Colonic mucosa (tissue), 4 donors: Measurements from ENCODE around the gene KCNIP4. TPM values are rescaled to one million over a fixed set of nuclear protein-coding genes. Genes with fewer than 3 reads are reported as not detected.

Source experiments
- DNase-seq: peaks from one replicate; pipeline ENCODE4 v3.0.0-alpha.2; 2020
- H3K27ac ChIP-seq: fragments of 200-600 bp; one replicate; pipeline ENCODE4 v1.8.0; 2021
- H3K27me3 ChIP-seq: fragments of 200-600 bp; one replicate; pipeline ENCODE4 v1.8.0; 2021
- H3K36me3 ChIP-seq: fragments of 200-600 bp; one replicate; pipeline ENCODE4 v1.8.0; 2021
- H3K4me1 ChIP-seq: fragments of 200-600 bp; one replicate; pipeline ENCODE4 v1.8.0; 2021; ENCODE audit warnings: mild to moderate bottlenecking
- H3K4me3 ChIP-seq: fragments of 200-600 bp; one replicate; pipeline ENCODE4 v1.8.0; 2021
- H3K9ac ChIP-seq, 2 donors: one replicate each; pipeline ENCODE4 v1.7.0; 2013; ENCODE audit warnings: control low read depth in 2 of 2, low read depth in 2 of 2, low read length in 2 of 2
- H3K9me3 ChIP-seq: fragments of 200-600 bp; one replicate; pipeline ENCODE4 v1.8.0; 2021
- intact Hi-C: fragments of 100-400 bp; cut with DNase I; formaldehyde crosslinking; loops from one replicate; pipeline ENCODE4 v1.14.1; 2022
- total RNA-seq, 2 donors: library from RNA; stranded (reverse); fragmentation: NEBNext Ultra II Directional in 1 of 2; extraction: Animal tissue kit (Norgen Biotek cat#: 25700) in 1 of 2; gene quantifications; one replicate each; pipeline ENCODE4 v1.2.1, GENCODE V29; 2021
- TF ChIP-seq, protein P1 (sequence below): fragments of 200-600 bp; IDR thresholded peaks from one replicate; pipeline ENCODE4 v1.8.0; 2022; ENCODE audit warnings: antibody characterized with exemption, mild to moderate bottlenecking
- donor health status: healthy.
- donor health status: DM: no; HTN: no; CAD: no.
- donor health status: DM: no; HTN: no; CAD: no.

The KCNIP4 gene
- total RNA-seq, 2 donors from 2014 or later, result 0.67 to 1.2 TPM

DNA sequence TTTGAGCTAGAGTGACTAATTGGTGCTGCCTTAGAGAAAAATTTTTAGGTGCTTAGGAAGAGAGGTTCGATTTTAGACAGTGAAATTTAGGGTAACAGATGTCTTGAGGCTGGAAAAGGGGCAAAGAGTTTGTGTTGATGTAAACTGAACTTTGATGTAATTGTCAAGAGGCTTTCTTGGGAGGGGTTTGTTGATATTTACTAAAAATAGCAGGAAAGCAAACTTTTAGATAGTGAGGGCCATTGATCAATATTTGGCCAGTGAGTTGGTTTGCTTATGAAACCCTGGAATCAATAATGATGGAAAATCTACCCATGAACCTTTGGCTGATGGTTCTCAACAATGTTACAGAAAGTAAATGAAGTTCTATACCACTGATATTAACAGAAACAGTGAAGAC, 537.5 kb downstream of the KCNIP4 start:
- Histone ChIP-seq H3K4me1 (no peaks in the 10 kb centered on the region), H3K27me3 (no peaks in the 10 kb centered on the region), H3K36me3 (no peaks in the 10 kb centered on the region), H3K9me3 (no peaks in the 10 kb centered on the region), H3K9ac (no peak overlapping the region), H3K27ac (no peak overlapping the region), H3K4me3 (no peak overlapping the region)
- DNase-seq, result no peak
- intact Hi-C loops, result no loop called here
- TF ChIP-seq, protein P1, sequence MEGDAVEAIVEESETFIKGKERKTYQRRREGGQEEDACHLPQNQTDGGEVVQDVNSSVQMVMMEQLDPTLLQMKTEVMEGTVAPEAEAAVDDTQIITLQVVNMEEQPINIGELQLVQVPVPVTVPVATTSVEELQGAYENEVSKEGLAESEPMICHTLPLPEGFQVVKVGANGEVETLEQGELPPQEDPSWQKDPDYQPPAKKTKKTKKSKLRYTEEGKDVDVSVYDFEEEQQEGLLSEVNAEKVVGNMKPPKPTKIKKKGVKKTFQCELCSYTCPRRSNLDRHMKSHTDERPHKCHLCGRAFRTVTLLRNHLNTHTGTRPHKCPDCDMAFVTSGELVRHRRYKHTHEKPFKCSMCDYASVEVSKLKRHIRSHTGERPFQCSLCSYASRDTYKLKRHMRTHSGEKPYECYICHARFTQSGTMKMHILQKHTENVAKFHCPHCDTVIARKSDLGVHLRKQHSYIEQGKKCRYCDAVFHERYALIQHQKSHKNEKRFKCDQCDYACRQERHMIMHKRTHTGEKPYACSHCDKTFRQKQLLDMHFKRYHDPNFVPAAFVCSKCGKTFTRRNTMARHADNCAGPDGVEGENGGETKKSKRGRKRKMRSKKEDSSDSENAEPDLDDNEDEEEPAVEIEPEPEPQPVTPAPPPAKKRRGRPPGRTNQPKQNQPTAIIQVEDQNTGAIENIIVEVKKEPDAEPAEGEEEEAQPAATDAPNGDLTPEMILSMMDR, result no peak

DNA sequence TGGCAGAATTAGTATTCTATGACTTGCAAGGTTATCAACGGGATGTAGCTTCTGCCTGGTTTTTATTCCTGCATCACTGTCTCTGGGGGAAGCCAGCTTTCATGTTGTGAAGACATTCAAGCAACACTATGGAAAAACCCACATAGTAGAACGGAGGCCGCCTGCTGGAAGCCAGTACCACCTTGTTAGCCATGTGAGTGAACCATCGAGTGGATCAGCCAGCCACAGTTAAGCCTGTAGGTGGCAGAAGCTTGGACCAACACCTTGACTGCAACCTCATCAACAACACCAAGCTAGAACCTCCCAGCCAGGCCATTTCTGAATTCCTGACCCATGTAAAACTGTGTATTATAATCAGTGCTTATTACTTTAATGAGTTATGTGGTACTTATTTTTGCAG, 538.2 kb downstream of the KCNIP4 start:
- Histone ChIP-seq H3K9ac (no peak overlapping the region), H3K4me3 (no peak overlapping the region), H3K4me1 (no peaks in the 10 kb centered on the region), H3K36me3 (no peaks in the 10 kb centered on the region), H3K9me3 (no peaks in the 10 kb centered on the region), H3K27me3 (no peaks in the 10 kb centered on the region), H3K27ac (no peak overlapping the region)
- intact Hi-C loops, result no loop called here
- DNase-seq, result no peak
- TF ChIP-seq, protein P1, result no peak

DNA sequence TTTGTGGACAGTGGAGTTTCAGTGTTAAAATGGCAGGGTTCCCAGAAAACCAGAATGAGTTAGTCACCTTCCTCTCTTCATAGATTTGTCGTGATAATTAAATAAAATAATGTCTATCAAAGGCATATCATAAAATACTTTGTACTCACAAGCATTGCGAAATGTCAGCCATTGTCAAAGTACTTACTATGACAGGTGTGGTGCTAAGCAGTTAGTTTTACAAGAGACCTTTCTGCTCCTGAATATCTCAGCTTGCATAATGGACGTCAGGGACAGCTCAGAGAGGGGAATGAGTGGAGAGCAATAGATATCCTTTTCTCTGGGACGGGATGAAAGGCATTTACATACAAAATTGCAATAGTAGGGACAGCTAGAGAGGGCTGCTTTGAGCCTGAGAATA, 560.9 kb downstream of the KCNIP4 start:
- Histone ChIP-seq H3K27ac (no peak overlapping the region), H3K4me3 (no peak overlapping the region), H3K9ac (no peak overlapping the region), H3K9me3 (no peaks in the 10 kb centered on the region), H3K4me1 (no peaks in the 10 kb centered on the region), H3K27me3 (no peaks in the 10 kb centered on the region), H3K36me3 (no peaks in the 10 kb centered on the region)
- TF ChIP-seq, protein P1, result no peak
- intact Hi-C loops, result no loop called here
- DNase-seq, result peak; percentile 19

DNA sequence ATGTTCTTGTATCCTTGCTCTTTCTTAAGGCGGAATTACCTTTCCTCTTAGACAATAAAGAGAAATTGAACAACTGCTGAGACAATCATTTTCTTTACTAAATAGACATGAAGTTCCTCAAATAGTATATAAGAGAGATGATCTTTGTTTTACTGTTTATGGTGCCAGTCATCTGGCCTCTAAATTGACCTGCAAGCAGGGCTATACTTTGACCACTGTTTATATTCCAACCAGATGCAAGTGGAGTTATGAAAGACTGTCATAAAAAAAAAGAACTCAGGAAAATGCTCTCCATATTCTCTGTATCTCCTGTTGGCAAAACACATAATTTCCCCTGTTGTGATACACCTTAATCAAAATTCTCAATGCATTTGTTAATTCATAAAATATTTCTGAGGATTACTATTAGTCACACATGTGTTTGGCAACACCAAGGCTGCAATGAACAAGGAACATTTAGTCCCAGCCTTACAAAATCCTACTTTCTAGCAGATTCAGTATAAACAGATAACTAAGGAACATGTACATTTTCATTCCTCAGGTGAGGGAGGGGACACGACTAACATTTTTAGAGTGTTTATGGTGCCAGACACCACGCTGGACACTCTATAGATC, 562.3 kb downstream of the KCNIP4 start:
- Histone ChIP-seq H3K9ac (no peak overlapping the region), H3K4me3 (no peak overlapping the region), H3K9me3 (no peaks in the 10 kb centered on the region), H3K27me3 (no peaks in the 10 kb centered on the region), H3K27ac (no peak overlapping the region), H3K36me3 (no peaks in the 10 kb centered on the region), H3K4me1 (no peaks in the 10 kb centered on the region)
- no peak for DNase-seq
- intact Hi-C loops, result no loop called here
- TF ChIP-seq, protein P1, result no peak

DNA sequence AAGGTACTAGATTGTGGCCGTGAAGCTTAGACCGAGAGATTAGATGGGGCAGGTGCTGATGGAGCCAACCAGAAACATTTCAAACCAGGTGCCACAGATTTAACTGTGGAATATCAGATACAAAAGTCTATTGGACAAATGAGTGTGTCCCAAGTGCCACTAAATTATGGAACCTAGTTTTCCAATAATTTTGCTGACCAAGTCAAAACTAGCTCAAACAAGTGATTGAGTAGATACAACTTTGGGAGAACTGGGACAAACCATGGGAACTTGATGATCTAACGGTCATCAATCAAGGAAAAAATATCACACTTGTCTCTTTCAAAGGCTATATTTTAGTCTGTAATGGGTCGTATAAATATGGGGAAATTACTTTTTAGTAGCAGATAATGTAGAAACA, 562.9 kb downstream of the KCNIP4 start:
- TF ChIP-seq, protein P1, result no peak
- Histone ChIP-seq H3K4me3 (no peak overlapping the region), H3K27ac (no peak overlapping the region), H3K27me3 (no peaks in the 10 kb centered on the region), H3K9ac (no peak overlapping the region), H3K36me3 (no peaks in the 10 kb centered on the region), H3K4me1 (no peaks in the 10 kb centered on the region), H3K9me3 (no peaks in the 10 kb centered on the region)
- intact Hi-C loops, result no loop called here
- no peak for DNase-seq
